Thyroid gland (tissue), 4 donors: ENCODE measurements around the gene KLF7.

Source experiments
- POLR2A ChIP-seq, 2 donors: fragments of 450-650 bp; IDR thresholded peaks; one replicate each; pipeline ENCODE4 v1.6.1; 2017; ENCODE audit warnings: antibody characterized with exemption in 2 of 2, mild to moderate bottlenecking in 2 of 2, moderate library complexity in 1 of 2
- TF ChIP-seq, protein P1 (sequence below), 6 experiments: fragments of 200-600 bp in 3 of 6; fragments of 450-650 bp in 3 of 6; sonication (generic) in 3 of 6; IDR thresholded peaks; one replicate each; pipeline ENCODE4 v1.5.1; 2016 to 2019; ENCODE audit warnings: antibody characterized with exemption in 6 of 6, mild to moderate bottlenecking in 2 of 6, inconsistent platforms in 1 of 6, moderate library complexity in 1 of 6

GRCh38 chr2:207163756-207164005 is 2.1 kb downstream of the KLF7 start:
- TF ChIP-seq, protein P1, sequence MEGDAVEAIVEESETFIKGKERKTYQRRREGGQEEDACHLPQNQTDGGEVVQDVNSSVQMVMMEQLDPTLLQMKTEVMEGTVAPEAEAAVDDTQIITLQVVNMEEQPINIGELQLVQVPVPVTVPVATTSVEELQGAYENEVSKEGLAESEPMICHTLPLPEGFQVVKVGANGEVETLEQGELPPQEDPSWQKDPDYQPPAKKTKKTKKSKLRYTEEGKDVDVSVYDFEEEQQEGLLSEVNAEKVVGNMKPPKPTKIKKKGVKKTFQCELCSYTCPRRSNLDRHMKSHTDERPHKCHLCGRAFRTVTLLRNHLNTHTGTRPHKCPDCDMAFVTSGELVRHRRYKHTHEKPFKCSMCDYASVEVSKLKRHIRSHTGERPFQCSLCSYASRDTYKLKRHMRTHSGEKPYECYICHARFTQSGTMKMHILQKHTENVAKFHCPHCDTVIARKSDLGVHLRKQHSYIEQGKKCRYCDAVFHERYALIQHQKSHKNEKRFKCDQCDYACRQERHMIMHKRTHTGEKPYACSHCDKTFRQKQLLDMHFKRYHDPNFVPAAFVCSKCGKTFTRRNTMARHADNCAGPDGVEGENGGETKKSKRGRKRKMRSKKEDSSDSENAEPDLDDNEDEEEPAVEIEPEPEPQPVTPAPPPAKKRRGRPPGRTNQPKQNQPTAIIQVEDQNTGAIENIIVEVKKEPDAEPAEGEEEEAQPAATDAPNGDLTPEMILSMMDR (IDR thresholded peaks at IDR 0.05): no peak
- no peak for TF ChIP-seq POLR2A (IDR thresholded peaks at IDR 0.05)
